T-helper 1 cell treated with Interleukin-12 subunit alpha and Interleukin-12 subunit beta and Interleukin-4 antibody, amounts not matched to agents 30 ng/mL and 1 ng/mL, for 36 hours (primary cell): ENCODE data around the gene CDKN3. TPM values are rescaled to one million over a fixed set of nuclear protein-coding genes. Genes with fewer than 3 reads are reported as not detected.
"Not testable (repeated sequence)": the region's sequence is repeated elsewhere in the genome, so short reads cannot be mapped to it uniquely, and the experiment has no call there.

Source experiments
- intact Hi-C: fragments of 100-400 bp; cut with micrococcal nuclease; formaldehyde crosslinking; loops from one replicate; pipeline ENCODE4 v1.15.1; 2024
- total RNA-seq: library from RNA; stranded (reverse); gene quantifications from 2 replicates; pipeline ENCODE4 v1.2.3, GENCODE V29; 2022

The CDKN3 gene
- total RNA-seq, 1 donor from 2014 or later = 44.2 TPM

DNA sequence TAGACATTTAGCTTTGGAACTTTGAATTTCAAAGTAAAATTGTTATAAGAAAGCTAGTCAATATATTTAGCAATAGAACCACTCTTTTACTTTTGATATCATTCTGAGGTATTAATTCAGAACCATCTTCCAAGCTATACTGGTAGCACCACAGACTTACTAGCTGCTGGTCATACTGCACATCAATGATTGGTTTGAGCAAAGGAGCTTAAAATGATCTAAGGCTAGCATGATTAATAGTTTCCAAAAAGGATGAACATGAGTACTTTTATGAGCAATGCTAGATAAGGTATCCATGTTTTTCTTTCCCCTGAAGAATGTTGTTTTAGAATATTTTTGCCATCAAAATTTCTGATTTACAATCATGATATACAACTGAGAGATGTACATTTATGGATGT, 27.2 kb downstream of the CDKN3 start:
- intact Hi-C loops = no loop called here

DNA sequence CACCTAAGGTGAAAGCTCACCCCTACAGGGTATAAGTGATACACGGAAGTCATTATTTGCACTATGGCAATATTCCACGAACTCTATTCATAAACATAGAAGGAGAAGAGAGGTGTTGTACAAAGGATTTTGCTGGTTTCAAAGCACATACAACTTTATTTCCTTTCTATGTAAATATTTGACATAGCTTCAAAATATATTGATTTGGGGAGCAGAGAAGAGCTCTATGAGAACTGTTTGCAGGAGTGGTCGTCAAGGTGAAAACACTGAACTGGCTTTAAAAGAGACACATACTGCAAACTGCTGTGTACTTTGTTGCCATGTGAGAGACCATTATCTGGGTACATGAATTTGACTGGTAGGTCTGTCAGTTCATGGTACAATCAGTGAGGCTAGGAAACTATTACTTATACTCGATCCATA, 27.7 kb downstream of the CDKN3 start:
- intact Hi-C loops = no loop called here

DNA sequence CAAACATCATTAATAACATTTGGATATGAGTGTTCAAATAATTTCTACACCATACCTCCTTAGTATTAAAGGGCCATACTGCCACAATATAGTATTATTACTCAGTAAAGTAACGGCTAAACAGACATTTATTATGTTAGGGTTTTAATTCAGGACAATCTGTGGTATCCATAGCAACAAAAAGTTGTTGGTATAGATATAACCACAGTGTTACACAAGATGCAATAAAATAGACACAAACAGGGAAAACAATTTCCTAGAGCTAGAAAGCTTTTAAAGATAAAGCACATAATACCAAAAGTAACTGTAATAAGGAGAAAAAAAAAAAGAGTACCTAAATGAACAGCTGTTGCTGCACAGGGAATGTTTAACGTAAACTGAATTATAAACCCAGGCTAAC, 28.3 kb downstream of the CDKN3 start:
- intact Hi-C loops = no loop called here

DNA sequence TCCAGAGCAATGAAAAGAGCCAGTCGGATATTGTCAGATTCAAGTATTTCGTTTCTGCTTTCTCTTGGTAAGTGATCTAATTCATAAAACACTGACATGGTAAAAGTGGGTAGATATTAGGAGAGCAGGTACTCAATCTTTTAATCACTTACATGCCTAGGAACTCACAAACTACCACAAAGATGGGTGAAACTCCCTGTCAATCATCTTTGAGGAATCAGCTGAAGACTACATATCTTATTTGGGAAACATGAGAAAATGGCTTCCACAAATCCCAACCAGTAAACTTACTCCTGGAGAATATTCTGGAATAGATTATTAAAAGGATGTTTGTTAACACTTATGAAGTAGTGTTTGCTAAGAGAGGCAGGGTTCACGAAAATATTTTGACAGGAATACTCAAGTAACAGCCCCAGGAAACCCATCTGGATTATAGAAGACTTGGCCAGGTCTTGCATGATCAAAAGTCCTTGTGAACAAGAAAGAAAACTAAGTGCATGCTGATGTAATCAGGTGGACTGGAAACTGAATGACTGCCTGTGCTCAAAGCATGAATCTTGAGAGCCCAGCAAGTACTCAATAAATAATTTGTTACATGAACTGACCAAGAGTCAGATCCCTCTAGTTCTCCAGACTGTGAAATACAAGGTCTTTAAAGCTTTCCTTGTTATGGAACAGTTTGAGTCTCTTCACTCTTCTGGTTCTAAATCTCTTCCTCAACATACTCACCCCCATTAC, 28.9 kb downstream of the CDKN3 start:
- intact Hi-C loops = no loop called here

DNA sequence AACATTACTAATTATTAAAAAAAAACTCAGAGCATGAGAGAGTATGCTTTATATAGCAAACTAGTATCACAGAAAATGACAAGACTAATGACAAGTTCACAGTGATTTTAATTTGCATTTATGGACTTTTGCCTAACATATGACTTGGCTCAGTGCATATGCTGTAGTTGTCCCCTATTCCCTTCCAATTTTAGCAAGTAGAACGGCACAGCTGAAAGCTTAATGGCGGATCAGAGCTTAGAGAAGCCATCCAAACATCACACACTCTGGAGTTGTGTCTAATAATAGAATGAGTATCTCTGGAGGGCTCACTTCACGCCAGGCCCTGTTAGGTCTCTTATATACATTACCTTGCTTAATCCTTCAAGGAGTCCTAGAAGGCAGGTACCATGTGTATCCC, 31.1 kb downstream of the CDKN3 start:
- intact Hi-C loops = no loop called here

DNA sequence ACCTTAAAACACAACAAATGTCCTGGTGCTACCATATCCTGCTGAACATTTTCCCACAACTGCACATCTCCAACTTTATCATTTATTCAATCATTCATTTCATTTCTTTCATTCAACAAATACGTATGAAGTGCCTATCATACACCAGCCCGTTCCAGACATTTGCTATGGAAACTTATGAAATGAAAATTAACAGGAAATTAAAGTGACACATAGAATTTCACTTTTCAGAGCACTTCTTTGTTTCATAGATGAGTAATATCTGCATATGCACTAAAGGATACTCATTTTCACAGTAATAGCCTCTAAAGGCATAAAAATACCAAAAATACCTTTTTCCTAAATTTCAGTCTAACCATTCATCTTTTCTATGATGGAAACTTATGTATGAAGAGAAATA, 31.7 kb downstream of the CDKN3 start:
- intact Hi-C loops = no loop called here

DNA sequence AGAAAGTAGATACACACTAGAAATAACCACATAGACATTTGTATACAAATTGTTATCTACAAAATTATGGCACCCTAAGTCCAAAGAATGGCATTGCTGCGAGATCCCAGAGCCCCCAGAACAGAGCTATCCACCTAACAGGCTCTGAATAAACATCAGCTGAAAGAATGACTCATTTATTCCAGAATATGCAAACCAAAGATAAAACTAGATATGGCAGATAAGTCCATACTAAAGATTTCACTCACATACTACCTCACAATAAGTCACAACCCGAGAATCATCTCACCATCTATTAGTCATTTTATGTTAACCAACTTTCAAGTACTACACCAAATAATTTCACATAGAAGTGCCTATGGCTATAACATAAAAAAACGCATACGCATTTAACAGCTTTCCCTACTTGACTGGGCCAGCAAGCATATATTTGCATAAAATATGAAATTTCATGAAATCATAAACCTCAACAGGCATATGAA, 38.7 kb downstream of the CDKN3 start:
- intact Hi-C loops = loop anchor here (1.0 kb wide), 1 partner anchor 39 kb away; no protein-coding TSS in a partner anchor

DNA sequence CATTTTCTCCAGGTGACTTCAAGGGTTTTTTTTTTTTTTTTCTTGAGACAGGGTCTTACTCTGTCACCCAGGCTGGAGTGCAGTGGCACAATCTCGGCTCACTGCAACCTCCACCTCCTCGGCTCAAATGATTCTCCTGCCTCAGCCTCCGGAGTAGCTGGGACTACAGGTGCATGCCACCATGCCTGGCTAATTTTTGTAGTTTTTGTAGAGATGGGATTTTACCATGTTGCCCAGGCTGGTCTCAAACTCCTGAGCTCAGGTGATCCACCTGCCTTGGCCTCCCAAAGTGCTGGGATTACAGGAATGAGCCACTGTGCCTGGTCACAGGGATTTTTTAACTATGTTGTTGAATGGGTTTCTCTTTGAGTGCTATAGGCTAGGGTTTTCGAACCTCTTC, 41.1 kb downstream of the CDKN3 start:
- intact Hi-C loops = not testable (repeated sequence)

DNA sequence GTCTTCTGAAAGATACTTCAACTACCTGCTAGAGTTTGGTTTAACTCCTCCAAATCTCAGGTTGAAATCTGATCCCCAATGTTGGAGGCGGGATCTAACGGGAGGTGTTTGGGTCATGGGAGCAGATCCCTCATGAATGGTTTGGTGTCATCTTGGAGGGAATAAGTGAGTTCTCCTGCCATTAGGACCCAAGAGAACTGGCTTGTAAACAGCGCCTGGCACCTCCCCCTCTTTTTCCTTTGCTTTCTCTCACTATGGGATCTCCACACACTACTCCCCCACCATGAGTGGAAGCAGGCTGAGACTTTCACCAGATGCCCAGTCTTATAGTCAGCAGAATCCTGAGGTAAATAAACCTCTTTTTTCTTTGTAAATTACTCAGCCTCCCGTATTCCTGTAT, 41.9 kb downstream of the CDKN3 start:
- intact Hi-C loops = no loop called here

DNA sequence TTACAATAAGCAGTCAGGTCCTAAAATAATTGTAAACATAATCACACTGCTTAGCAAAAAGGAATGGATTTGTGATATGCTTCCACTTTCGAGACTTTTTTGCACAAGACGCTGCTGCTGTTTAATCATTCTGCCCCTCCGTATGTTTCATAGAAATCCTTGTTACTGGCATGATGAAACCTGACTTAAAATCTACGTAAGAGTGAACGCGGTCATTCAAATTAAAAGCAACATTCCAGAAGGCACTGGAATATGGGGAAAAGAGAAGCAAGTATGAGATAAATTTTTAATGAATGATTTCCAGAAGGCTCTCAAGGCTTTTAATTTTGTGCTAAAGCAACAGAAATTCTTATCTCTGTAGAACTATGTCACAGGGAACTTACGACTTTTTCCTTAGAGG, 43.2 kb downstream of the CDKN3 start:
- intact Hi-C loops = loop anchor here (1.0 to 5.0 kb wide), 6 partner anchors 291 to 1888 kb away; partner anchors contain the start of genes DDHD1, GPR137C, SOCS4 and TXNDC16

DNA sequence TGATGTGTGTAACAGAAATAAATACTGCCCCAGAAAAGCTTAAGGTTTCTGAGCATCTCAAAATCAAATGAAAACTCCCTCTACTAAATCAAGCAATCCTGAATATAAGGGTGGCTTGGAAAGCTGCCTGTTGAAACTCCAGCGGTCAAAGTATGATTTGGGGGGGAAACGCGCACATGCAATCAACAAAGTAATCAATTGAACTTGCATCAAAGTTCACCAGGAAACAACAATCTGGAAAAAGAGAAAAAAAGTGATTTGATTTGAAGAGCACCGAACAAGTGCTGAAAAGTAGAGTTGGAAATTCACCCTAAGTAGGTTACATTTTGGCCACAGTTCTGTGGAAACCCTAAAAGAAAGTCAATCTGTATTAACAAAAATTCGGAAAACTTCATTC, 43.7 kb downstream of the CDKN3 start:
- intact Hi-C loops = loop anchor here (1.0 to 5.0 kb wide), 6 partner anchors 290 to 1888 kb away; partner anchors contain the start of genes DDHD1, GPR137C, SOCS4 and TXNDC16

DNA sequence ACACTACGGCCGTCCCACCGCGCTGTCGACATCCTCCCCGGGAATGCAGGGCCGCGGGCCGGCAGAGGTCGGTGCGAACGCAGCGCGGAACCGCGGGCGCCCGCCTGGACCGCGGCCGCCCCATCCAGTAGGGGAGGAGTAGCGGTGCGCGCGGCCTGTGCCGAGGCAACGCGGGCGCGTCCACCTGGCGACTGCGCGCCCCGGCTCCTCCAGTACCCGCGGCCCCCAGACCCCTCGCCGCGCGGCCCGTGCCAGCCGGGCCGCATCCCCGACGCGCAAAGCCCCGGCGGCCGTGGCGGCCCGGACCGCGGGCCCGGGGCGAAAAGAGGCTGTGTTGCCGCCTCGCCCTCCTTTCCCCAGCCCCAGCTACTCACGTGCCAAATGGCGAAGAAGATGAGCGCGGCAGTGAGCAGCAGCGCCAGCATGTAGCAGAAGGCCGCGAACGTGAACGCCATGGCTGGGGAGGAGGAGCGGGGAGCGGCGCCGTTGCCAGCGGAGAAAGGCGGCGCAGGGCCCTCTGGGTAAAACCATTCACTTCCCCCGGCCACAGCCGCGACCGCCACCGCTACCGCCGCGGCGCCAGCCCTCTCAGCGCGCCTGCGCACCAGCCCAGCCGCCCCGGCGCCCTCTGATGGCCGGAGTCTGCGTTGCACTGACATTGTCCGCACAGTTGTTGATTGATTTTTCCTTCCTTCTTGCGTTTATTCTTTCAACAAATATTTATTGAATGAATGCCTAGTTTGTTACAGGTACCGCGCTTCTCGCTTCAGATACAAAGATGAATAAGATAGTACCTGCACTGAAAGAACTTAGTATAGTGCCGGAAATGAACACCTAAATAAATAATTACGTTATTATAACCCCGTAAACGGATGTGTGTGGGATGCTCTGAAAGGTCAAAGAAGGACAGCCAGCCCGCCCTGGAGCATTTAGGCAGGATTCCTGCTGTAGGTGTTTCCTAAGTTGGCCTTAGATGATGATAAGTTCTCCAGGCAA, 44.4 kb downstream of the CDKN3 start, which contains the start of gene CNIH1:
Gene CNIH1 (minus strand): TSS at position 502 of the 996 bp plus-strand sequence. CDS start 47 bp downstream, at position 455.
- intact Hi-C loops = loop anchor here (1.0 to 5.0 kb wide), 15 partner anchors 45 to 1889 kb away; partner anchors contain the start of genes CGRRF1, DDHD1, GPR137C and MAPK1IP1L

DNA sequence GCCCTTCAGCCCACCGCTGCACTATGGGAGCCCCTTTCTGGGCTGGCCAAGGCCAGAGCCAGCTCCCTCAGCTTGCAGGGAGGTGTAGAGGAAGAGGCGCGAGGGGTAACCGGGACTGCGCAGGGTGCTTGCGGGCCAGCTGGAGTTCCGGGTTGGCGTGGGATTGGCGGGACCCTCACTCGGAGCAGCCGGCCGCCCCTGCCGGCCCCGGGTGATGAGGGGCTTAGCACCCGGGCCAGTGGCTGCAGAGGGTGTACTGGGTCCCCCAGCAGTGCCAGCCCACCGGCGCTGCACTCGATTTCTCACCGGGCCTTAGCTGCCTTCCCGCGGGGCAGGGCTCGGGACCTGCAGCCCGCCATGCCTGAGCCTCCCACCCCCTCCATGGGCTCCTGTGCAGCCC, 46.2 kb downstream of the CDKN3 start:
- intact Hi-C loops = loop anchor here (5.0 kb wide), 2 partner anchors 439 to 1891 kb away; partner anchors contain the start of genes GPR137C and TXNDC16

DNA sequence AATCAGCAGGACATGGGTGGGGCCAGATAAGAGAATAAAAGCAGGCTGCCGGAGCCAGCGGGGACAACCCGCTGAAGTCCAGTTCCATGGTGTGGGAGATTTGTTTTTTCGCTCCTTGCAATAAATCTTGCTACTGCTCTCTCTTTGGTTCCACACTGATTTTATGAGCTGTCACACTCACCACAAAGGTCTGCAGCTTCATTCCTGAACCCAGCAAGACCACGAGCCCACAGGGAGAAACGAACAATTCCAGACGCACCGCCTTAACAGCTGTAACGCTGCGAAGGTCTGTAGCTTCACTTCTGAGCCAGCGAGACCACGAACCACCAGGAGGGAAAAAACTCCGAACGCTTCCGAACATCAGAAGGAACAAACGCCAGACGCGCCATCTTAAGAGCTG, 47.2 kb downstream of the CDKN3 start:
- intact Hi-C loops = loop anchor here (5.0 kb wide), 2 partner anchors 438 to 1892 kb away; partner anchors contain the start of genes GPR137C and TXNDC16

DNA sequence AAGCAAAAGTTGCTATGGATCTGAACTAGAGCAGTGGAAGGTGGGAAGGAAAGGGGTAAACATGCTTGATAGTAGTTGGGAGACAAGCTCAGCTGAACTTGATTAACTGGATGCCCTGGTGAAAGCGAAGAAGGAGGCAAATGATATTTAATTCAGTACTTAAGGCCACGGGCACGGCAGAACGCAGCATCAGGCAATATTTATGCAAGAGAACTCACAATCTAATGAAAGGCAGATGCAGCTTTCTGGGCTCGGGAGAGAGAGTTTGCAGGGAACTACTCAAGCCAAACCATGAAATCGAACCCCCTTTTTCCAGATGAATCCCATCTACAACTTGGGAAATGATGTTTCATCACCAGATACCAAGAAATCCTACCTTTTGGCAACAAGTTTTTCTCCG, 47.9 kb downstream of the CDKN3 start:
- intact Hi-C loops = loop anchor here (5.0 kb wide), 2 partner anchors 438 to 1892 kb away; partner anchors contain the start of genes GPR137C and TXNDC16

DNA sequence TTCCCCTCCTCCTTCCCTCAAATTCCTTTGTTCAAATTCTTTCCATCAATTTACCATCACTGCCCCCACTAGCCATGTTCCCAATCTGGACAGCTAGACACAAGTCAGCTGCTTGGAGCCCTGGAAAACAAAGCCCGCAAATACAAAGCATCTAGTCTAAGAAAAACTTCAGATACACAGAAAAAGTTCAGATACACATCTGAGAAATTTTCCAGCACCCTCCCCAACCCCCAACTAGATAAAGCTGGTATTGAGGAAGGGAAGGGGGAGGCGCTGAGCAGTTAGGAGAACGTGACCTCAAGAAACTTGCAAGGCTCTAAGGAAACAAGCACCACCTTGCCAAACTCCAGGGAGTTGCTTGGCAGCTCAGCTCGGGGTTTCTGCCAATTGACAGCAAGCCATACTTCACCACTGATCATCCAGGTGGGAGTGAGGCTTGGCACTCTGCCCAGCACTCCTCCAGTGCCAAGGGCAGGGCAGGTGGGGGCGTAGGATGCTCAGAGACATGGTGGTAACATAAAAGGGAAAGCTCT, 49.4 kb downstream of the CDKN3 start:
- intact Hi-C loops = no loop called here

DNA sequence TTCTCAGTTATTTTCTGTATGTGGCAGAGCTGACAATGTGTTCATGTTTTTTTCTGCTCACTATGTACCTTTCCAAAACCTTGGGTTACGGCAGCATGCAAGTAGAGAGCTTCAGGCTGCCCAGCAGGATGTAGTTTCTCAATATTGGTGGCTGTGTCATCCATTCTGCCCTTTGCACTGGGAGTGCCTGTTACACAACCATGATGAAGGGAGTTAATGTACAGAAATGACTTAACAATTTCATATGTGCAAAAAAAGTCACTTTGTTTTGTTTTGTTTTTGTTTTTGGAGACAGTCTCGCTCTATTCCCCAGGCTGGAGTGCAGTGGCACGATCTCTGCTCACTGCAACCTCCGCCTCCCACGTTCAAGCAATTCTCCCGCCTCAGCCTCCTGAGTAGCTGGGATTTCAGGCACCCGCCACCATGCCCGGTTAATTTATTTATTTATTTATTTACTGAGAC, 50.5 kb downstream of the CDKN3 start:
- intact Hi-C loops = no loop called here

DNA sequence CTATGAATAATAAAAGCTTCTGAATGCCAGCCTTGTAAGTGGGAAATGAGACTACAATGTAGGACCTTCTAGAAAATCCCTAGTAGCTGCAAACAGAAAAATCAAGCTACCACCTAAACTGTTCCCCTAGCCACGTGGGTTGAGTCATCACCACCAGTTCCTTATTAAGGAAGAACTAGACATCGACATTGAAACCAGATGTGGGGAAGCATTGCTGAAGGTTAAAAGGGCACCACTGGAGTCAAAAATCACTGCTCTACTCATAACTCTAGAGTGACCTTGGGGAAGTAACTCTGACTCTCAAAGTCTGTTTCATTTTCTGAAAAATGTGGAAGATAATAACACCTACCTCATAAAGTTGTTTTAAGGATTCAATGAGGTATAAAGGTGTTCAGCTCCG, 53.7 kb downstream of the CDKN3 start:
- intact Hi-C loops = no loop called here

DNA sequence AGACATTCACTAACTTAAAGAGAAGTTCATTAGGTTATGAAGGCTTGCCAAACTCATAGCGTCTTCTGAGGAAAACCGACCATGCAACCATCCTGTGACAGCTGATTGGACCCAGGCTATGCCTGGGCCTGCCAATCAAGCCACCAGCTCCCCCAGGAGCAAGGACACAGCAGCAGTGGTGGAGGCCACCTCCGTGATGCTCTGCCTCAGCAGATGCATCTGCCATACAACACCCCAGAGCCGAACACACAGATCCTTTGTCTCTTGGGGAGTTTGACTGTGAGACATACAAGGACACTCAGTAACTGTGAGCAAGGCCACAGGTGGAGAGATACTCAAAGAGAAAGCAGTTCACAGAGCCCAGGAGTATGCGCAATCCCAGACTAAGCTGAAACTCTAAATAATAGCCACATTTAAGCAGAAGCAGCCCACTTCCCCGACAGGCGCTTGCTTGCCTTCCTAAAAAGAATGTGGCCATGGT, 54.4 kb downstream of the CDKN3 start:
- intact Hi-C loops = no loop called here

DNA sequence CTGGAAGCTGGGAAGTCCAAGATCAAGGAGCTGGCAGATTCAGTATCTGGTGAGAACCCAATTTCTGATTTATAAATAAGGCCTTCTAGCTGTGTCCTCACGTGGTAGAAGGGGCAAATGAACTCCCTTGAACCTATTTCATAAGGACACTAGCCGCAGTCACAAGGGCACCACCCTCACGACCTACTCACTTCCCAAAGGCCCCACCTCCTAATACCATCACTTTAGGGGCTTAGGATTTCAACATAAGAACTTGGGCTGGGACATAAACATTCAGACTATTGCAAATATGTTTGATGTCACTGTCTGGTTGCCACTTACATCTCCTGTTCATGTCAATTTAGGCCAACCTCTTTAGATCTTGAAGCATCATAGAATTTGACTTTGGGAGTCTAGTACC, 55.2 kb downstream of the CDKN3 start:
- intact Hi-C loops = no loop called here

DNA sequence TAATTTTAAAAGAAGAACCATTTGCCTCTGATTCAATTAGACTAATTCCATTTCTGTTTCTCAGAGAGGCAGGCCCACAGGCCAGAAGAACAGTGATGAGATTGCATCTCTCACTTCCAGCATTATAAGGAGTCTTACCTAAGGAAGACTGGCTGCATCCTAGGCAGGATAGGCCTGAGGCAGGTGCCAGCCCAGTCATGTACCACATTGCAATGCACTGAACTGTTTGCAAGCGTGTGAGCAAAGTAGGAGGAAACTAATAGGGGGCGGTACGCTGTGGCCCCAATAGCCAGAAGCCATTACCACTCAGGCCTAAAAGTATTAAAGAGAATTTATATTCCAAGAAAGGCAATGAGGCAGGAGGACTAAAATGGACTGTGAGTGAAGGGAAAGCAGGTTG, 56.4 kb downstream of the CDKN3 start:
- intact Hi-C loops = no loop called here
